ENCODE data around the gene SLC19A1.

DNA sequence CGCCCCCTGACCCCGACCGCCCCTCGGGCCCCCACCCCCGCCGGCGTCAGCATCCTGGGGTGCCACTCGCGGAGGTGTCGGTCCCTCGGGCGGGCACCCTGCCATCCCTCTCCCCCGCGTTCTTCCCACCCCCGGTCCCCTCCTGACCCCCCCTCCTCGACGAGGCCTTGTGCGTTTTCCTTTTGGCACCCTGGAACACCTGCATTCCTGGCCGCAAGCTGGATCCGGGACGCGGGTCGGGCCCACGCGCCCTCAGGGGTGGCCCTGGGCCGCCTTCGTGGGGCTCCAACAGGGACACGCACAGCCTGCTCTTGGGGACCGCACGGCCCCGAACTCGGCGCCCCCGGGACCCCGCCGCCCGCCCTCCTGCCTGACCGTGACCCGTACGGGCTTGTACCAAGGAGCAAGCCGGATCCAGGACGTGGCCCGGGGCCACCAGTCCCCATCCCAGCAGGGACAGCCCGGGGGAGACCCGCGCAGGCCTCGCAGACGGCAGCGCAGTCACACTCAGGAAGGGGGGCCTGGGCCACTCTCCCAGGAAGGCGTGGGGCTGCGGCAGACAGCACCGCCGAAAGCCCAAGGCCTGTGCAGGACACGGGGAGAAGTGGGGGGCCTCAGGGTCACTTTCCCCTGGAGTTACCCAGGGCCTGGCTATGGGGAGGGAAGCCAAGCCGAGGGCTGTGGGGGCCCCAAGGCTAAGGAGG, 579 bp upstream of the SLC19A1 start:
- TF ChIP-seq CTCF (IDR thresholded peaks at IDR 0.05) (no peak), POLR2A (IDR thresholded peaks at IDR 0.05) (no peak)
